Stomach (tissue), 9 donors: Measurements from ENCODE around the gene XYLB. TPM values are rescaled to one million over a fixed set of nuclear protein-coding genes. Genes with fewer than 3 reads are reported as not detected.

Experiments used
- DNase-seq, 2 donors: peaks; one replicate each; pipeline versions ENCODE4 v3.0.0 to v3.0.0-alpha.2; 2013 to 2019
- H3K27ac ChIP-seq, 5 donors: fragments of 200-600 bp in 4 of 5; sonication (generic) in 4 of 5; one replicate each; pipeline ENCODE4 v1.5.1; 2013 to 2019; ENCODE audit warnings: mild to moderate bottlenecking in 1 of 5, moderate library complexity in 1 of 5
- H3K27me3 ChIP-seq, 3 donors: fragments of 200-600 bp; sonication (generic); one replicate each; pipeline ENCODE4 v1.5.1; 2017 to 2019; ENCODE audit warnings: mixed run types in 1 of 3
- H3K36me3 ChIP-seq, 4 donors: fragments of 200-600 bp; sonication (generic); 1 replicate in 3 of 4; 2 replicates in 1 of 4; pipeline ENCODE4 v1.5.1; 2016 to 2019
- H3K4me1 ChIP-seq, 4 donors: fragments of 200-600 bp; sonication (generic); one replicate each; pipeline ENCODE4 v1.5.1; 2016 to 2019
- H3K4me3 ChIP-seq, 4 donors: fragments of 200-600 bp; sonication (generic) in 3 of 4; one replicate each; pipeline ENCODE4 v1.5.1; 2016 to 2019; ENCODE audit warnings: mild to moderate bottlenecking in 1 of 4
- H3K9me3 ChIP-seq, 4 donors: fragments of 200-600 bp; sonication (generic); one replicate each; pipeline ENCODE4 v1.5.1; 2016 to 2019
- EP300 ChIP-seq: sonication (generic); formaldehyde crosslinking; IDR thresholded peaks from one replicate; pipeline ENCODE4 v1.6.1; 2017; ENCODE audit warnings: antibody characterized with exemption
- POLR2A ChIP-seq, 4 donors: fragments of 450-650 bp; IDR thresholded peaks; one replicate each; pipeline ENCODE4 v1.6.1; 2016; ENCODE audit warnings: antibody characterized with exemption in 4 of 4, control low read depth in 2 of 4, mild to moderate bottlenecking in 1 of 4, moderate library complexity in 1 of 4
- POLR2AphosphoS5 ChIP-seq, 3 donors: sonication (generic); formaldehyde crosslinking; IDR thresholded peaks; one replicate each; pipeline ENCODE4 v1.6.1; 2016; ENCODE audit warnings: antibody characterized with exemption in 3 of 3
- WGBS, 5 donors: extraction: QIAGEN DNeasy Blood & Tissue Kit in 3 of 5; methylation state at CpG; one replicate each; pipeline versions ENCODE4 v1.1.5 to v1.1.7; 2013 to 2018; 5-methylcytosine and 5-hydroxymethylcytosine counted together
- intact Hi-C: fragments of 100-400 bp; cut with DNase I; formaldehyde crosslinking; loops from one replicate; pipeline ENCODE4 v1.15.1; 2023; ENCODE audit warnings: low total_unique reads
- polyA plus RNA-seq, 3 donors: library from polyadenylated mRNA; stranded (reverse); fragments of 200-250 nt; gene quantifications; one replicate each; pipeline ENCODE4 v1.2.3, GENCODE V29; 2013
- small RNA-seq, 4 donors: library from RNA; depleted of rRNA; stranded (forward); fragments of <200 nt; gene quantifications; one replicate each; pipeline ENCODE3, GENCODE V24; 2016
- total RNA-seq, 5 donors: library from RNA; depleted of rRNA; stranded (reverse); fragments of >200 nt; gene quantifications; one replicate each; pipeline versions ENCODE4 v1.1.0 to v1.2.3, GENCODE V29; 2014 to 2016
- TF ChIP-seq, protein P1 (sequence below), 7 experiments: fragments of 450-650 bp in 4 of 7; fragments of 200-600 bp in 3 of 7; sonication (generic) in 3 of 7; IDR thresholded peaks; one replicate each; pipeline ENCODE4 v1.5.1; 2016 to 2019; ENCODE audit warnings: antibody characterized with exemption in 7 of 7, control low read depth in 2 of 7, mild to moderate bottlenecking in 1 of 7
- donor health status: healthy with polysubstance abuse.
- donor health status: Bipolar disorder and iron deficiency.
- donor health status: healthy.

The XYLB gene
- total and polyA plus RNA-seq, 8 donors: 1.1 to 41.6 (median 3.6) TPM

DNA sequence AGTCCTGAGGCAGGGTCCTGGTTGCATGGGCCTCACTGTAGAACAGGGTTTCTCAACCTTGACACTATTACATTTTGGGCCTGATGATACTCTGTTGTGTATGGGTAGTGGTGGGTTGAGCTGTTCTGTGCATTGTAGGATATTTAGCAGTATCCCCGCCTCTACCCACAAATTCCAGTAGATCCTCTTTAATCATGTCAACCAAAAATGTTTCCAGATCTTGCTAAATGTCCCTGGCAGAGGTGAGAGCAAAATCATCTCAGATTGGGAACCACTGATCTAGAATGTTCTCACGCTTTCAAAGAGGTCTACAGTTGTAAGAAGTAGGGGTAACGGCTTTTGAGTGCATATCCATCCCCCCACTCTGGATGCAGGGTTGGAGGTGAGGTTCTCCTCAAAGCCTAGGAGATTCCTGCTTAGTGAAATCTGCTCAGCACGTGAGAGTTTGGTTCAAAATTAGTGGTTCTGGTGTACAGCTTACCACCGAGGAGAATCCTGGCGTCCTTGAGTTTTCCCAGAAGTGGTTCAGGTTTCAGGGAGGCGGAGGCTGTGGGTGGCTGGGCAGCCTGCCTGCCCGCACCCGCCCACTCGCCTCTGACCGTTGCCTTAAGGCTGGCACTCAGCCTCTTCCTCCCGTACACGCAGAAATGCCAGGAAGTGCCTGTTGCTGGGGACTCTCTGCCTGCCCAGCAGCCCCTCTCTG is 112.4 kb downstream of the XYLB start:
- DNase-seq: peak; percentile 72 to 84
- intact Hi-C loops: no loop called here
- peaks cover 31 to 70% (median 59%) of the 10 kb centered on the region in 4 donors for H3K4me1 ChIP-seq
- H3K36me3 ChIP-seq: no peaks in the 10 kb centered on the region
- peak overlapping the region; percentile 74 to 83 (median 81) for H3K27ac ChIP-seq
- H3K4me3 ChIP-seq: peak overlapping the region; percentile 15 to 44 (median 26)
- H3K27me3 ChIP-seq: no peaks in the 10 kb centered on the region
- WGBS, 5 donors: 32 to 50% (median 39%) methylated on average over 9 to 13 of the region's 13 CpGs
- TF ChIP-seq, protein P1, sequence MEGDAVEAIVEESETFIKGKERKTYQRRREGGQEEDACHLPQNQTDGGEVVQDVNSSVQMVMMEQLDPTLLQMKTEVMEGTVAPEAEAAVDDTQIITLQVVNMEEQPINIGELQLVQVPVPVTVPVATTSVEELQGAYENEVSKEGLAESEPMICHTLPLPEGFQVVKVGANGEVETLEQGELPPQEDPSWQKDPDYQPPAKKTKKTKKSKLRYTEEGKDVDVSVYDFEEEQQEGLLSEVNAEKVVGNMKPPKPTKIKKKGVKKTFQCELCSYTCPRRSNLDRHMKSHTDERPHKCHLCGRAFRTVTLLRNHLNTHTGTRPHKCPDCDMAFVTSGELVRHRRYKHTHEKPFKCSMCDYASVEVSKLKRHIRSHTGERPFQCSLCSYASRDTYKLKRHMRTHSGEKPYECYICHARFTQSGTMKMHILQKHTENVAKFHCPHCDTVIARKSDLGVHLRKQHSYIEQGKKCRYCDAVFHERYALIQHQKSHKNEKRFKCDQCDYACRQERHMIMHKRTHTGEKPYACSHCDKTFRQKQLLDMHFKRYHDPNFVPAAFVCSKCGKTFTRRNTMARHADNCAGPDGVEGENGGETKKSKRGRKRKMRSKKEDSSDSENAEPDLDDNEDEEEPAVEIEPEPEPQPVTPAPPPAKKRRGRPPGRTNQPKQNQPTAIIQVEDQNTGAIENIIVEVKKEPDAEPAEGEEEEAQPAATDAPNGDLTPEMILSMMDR (IDR thresholded peaks at IDR 0.05): no peak
- TF ChIP-seq POLR2A (IDR thresholded peaks at IDR 0.05) (no peak), EP300 (no peak), POLR2AphosphoS5 (IDR thresholded peaks at IDR 0.05) (peak; percentile 42 to 80 (median 69))
- H3K9me3 ChIP-seq: no peaks in the 10 kb centered on the region

- TF ChIP-seq POLR2AphosphoS5 (IDR thresholded peaks at IDR 0.05) (no peak), EP300 (no peak), POLR2A (IDR thresholded peaks at IDR 0.05) (no peak)
- TF ChIP-seq, protein P1 (IDR thresholded peaks at IDR 0.05): no peak
- Histone ChIP-seq H3K9me3 (no peaks in the 10 kb centered on the region), H3K27me3 (no peaks in the 10 kb centered on the region), H3K27ac (peak overlapping the region; percentile 74 to 83 (median 81)), H3K4me3 (peak overlapping the region; percentile 15 to 44 (median 26)), H3K4me1 (peaks cover 31 to 68% (median 56%) of the 10 kb centered on the region in 4 donors), H3K36me3 (no peaks in the 10 kb centered on the region)
- no peak for DNase-seq
- 54 to 61% (median 56%) methylated on average over 5 to 10 of the region's 10 CpGs for WGBS, 5 donors
- intact Hi-C loops: no loop called here
Observed at GRCh38 chr3:38459499-38460048, 113.0 kb downstream of the XYLB start.

GRCh38 chr3:38460377-38461270 is 114.0 kb downstream of the XYLB start:
- Histone ChIP-seq H3K36me3 (no peaks in the 10 kb centered on the region), H3K4me3 (no peak overlapping the region), H3K9me3 (no peaks in the 10 kb centered on the region), H3K4me1 (peaks cover 30 to 59% (median 49%) of the 10 kb centered on the region in 4 donors), H3K27me3 (no peaks in the 10 kb centered on the region), H3K27ac (peak overlapping the region in 3 of 5 donors; percentile 19 to 83 (median 81))
- peak in 1 of 2 donors; percentile 59 for DNase-seq
- TF ChIP-seq POLR2A (IDR thresholded peaks at IDR 0.05) (no peak), POLR2AphosphoS5 (IDR thresholded peaks at IDR 0.05) (no peak), EP300 (no peak)
- TF ChIP-seq, protein P1 (IDR thresholded peaks at IDR 0.05): no peak
- intact Hi-C loops: no loop called here
- 67 to 80% (median 76%) methylated on average over 12 of the region's 12 CpGs for WGBS, 5 donors

Small RNA genes within 50 kb of the gene (small RNA-seq; reads per million reads assigned to genes)
- gene RNU6-235P: 0 reads per million in 4 donors

Other genes with a start within 250 kb of the XYLB start
- 100 to 1,000 TPM in 2 of 5 donors, 10 to 100 TPM in 3; 44.2 to 249 (median 80.4) TPM for gene ACAA1, start 209.7 kb upstream of the XYLB start, total RNA-seq
- gene ACAA1, start 209.7 kb upstream of the XYLB start, polyA plus RNA-seq: 10 to 100 TPM; 60.9 to 79.1 (median 72.2) TPM
- gene MYD88, start 208.1 kb upstream of the XYLB start, total RNA-seq: 10 to 100 TPM in 4 of 5 donors, 1 to 10 TPM in 1; 9.0 to 67.8 (median 37.5) TPM
- 10 to 100 TPM; 23.0 to 42.5 (median 26.3) TPM for gene MYD88, start 208.1 kb upstream of the XYLB start, polyA plus RNA-seq
- gene OXSR1, start 181.2 kb upstream of the XYLB start, total RNA-seq: 10 to 100 TPM in 4 of 5 donors, 1 to 10 TPM in 1; 7.0 to 49.9 (median 27.5) TPM
- 10 to 100 TPM in 2 of 3 donors, 1 to 10 TPM in 1; 9.9 to 14.5 (median 11.2) TPM for gene OXSR1, start 181.2 kb upstream of the XYLB start, polyA plus RNA-seq
- under 1 TPM in 2 of 5 donors, not detected in 3; 0.29 to 0.73 TPM for gene SLC22A13, start 81.0 kb upstream of the XYLB start, total RNA-seq
- under 1 TPM in 1 of 3 donors, not detected in 2; 0.05 TPM for gene SLC22A13, start 81.0 kb upstream of the XYLB start, polyA plus RNA-seq
- not detected for gene SLC22A14, start 64.5 kb upstream of the XYLB start, total RNA-seq
- under 1 TPM in 2 of 3 donors, not detected in 1; 0.08 to 0.31 TPM for gene SLC22A14, start 64.5 kb upstream of the XYLB start, polyA plus RNA-seq
- 10 to 100 TPM in 1 of 5 donors, 1 to 10 TPM in 4; 1.2 to 11.0 (median 5.4) TPM for gene ACVR2B, start 107.1 kb downstream of the XYLB start, total RNA-seq
- gene ACVR2B, start 107.1 kb downstream of the XYLB start, polyA plus RNA-seq: under 1 TPM; 0.61 to 0.81 (median 0.73) TPM
- 100 to 1,000 TPM in 1 of 5 donors, 10 to 100 TPM in 2, 1 to 10 TPM in 1, not detected in 1; 4.3 to 202 (median 35.8) TPM for gene EXOG, start 149.6 kb downstream of the XYLB start, total RNA-seq
- 1 to 10 TPM; 2.4 to 2.6 (median 2.4) TPM for gene EXOG, start 149.6 kb downstream of the XYLB start, polyA plus RNA-seq